Measurements from ENCODE around the gene MST1. TPM values are rescaled to one million over a fixed set of nuclear protein-coding genes. Genes with fewer than 3 reads are reported as not detected.
A peak's percentile ranks its signal among the peaks of the same experiment; 100 is the strongest.

Gene MST1
- total and polyA plus RNA-seq, 12 donors: 7.5 to 241 (median 48.4) TPM

GRCh38 chr3:49733551-49733950, 44.3 kb upstream of the MST1 start:
- DNase-seq: peak in 1 of 7 donors; percentile 46
- intact Hi-C loops (cut with DNase I): no loop called here
- no peaks in the 10 kb centered on the region for H3K27me3 ChIP-seq
- no peak overlapping the region for H3K27ac ChIP-seq
- no peak overlapping the region for H3K4me3 ChIP-seq
- TF ChIP-seq POLR2A (IDR thresholded peaks at IDR 0.05) (no peak), CTCF (IDR thresholded peaks at IDR 0.05) (no peak)
- H3K36me3 ChIP-seq (replicated peaks in 1 of 2): peaks cover 0 to 72% of the 10 kb centered on the region in 2 donors
- no peaks in the 10 kb centered on the region for H3K4me1 ChIP-seq (replicated peaks in 1 of 2)
- 58 to 82% (median 74%) methylated on average over 1 of the region's 1 CpG for WGBS, 4 donors
- no peaks in the 10 kb centered on the region for H3K9me3 ChIP-seq (replicated peaks in 1 of 3)

- intact Hi-C loops (cut with DNase I): no loop called here
- H3K9me3 ChIP-seq (replicated peaks in 1 of 3): no peaks in the 10 kb centered on the region
- H3K27ac ChIP-seq: no peak overlapping the region
- TF ChIP-seq CTCF (IDR thresholded peaks at IDR 0.05) (no peak), POLR2A (IDR thresholded peaks at IDR 0.05) (no peak)
- no peaks in the 10 kb centered on the region for H3K4me1 ChIP-seq (replicated peaks in 1 of 2)
- peak in 1 of 7 donors; percentile 44 for DNase-seq
- peaks cover 0 to 72% of the 10 kb centered on the region in 2 donors for H3K36me3 ChIP-seq (replicated peaks in 1 of 2)
- no peaks in the 10 kb centered on the region for H3K27me3 ChIP-seq
- H3K4me3 ChIP-seq: no peak overlapping the region
- WGBS, 4 donors: 84 to 92% (median 90%) methylated on average over 11 of the region's 11 CpGs
These were observed 43.3 kb upstream of the MST1 start for GRCh38 chr3:49732597-49732996.

GRCh38 chr3:49729966-49730609, 40.8 kb upstream of the MST1 start:
- WGBS, 4 donors: 95 to 97% (median 97%) methylated on average over 4 of the region's 4 CpGs
- Histone ChIP-seq H3K4me1 (replicated peaks in 1 of 2) (no peaks in the 10 kb centered on the region), H3K4me3 (no peak overlapping the region), H3K27me3 (no peaks in the 10 kb centered on the region), H3K27ac (no peak overlapping the region), H3K9me3 (replicated peaks in 1 of 3) (no peaks in the 10 kb centered on the region), H3K36me3 (replicated peaks in 1 of 2) (peaks cover 0 to 75% of the 10 kb centered on the region in 2 donors)
- intact Hi-C loops (cut with DNase I): no loop called here
- no peak for TF ChIP-seq CTCF (IDR thresholded peaks at IDR 0.05)
- no peak for TF ChIP-seq POLR2A (IDR thresholded peaks at IDR 0.05)
- DNase-seq: peak in 2 of 7 donors; percentile 15 to 34

- Histone ChIP-seq H3K4me3 (no peak overlapping the region), H3K27ac (no peak overlapping the region), H3K9me3 (replicated peaks in 1 of 3) (no peaks in the 10 kb centered on the region), H3K4me1 (replicated peaks in 1 of 2) (peaks cover 9 to 11% of the 10 kb centered on the region in 2 donors), H3K27me3 (no peaks in the 10 kb centered on the region), H3K36me3 (replicated peaks in 1 of 2) (peaks cover 0 to 72% of the 10 kb centered on the region in 2 donors)
- intact Hi-C loops (cut with DNase I): no loop called here
- WGBS, 4 donors: 94 to 100% (median 96%) methylated on average over 4 to 15 of the region's 15 CpGs
- no peak for TF ChIP-seq POLR2A (IDR thresholded peaks at IDR 0.05)
- TF ChIP-seq CTCF (IDR thresholded peaks at IDR 0.05): no peak
- peak in 2 of 7 donors; percentile 22 to 51 for DNase-seq
These were observed 38.7 kb upstream of the MST1 start for GRCh38 chr3:49727924-49728361.

All from adrenal gland (tissue), 12 donors.